Measurements from ENCODE around the gene CLK3. TPM values are rescaled to one million over a fixed set of nuclear protein-coding genes. Genes with fewer than 3 reads are reported as not detected.

Gene CLK3
- total and polyA plus RNA-seq, 2 of the 13 experiments (the other 11 are each of a cell fraction or from before 2014, with no cell fraction given) = 41.5 to 82.0 TPM

DNA sequence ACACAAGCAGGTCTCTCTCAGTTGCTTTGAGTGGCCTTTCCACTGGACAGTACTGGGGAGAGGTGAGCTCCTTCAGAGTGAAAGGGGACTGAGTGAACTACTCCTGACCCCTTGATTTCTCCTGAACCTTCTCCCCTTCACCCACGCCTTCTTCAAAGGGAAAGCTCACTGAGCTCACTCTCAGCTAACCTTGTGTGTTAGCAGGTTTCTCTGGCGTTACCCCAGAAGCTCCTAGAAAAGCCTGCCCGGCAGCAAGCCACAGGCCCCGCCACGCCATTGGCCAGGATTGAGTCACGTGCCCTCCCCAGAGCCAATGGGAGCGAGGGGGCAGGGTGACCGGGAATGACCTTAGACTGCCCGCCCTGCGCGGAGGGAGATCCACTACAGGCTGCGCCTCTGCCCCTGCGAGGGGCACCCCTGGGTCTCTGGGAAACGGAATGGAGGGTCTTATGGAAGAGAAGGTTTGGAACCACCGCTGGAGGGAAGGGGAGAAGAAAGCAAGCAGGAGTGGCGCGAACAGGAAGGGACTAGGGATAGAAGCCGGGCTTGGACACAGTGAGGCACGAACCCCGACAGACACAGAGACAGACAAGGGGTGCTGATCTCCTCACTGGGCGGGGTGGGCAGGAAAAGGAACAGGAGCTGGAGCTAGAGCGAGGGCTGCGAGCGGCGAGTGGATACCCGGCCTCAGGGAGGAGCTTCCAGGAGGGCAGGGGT lies 17.4 kb upstream of the CLK3 start (continued):
- TF ChIP-seq USF2 (IDR thresholded peaks at IDR 0.05; ENCODE audit: low read depth, low read length) (peak; percentile 95), USF2 (CRISPR knock-in tag; IDR thresholded peaks at IDR 0.05; ENCODE audit: borderline replicate concordance) (peak; percentile 99; the same call in 1 of the 2 replicates), ZBTB3 (CRISPR knock-in tag; IDR thresholded peaks at IDR 0.05; ENCODE audit: borderline replicate concordance, low read depth) (no peak), STAT5B (CRISPR knock-in tag; IDR thresholded peaks at IDR 0.05) (no peak), POGZ (CRISPR knock-in tag; IDR thresholded peaks at IDR 0.05) (peak; percentile 60), MLLT10 (CRISPR knock-in tag; IDR thresholded peaks at IDR 0.05) (no peak), EHMT2 (IDR thresholded peaks at IDR 0.05; ENCODE audit: borderline replicate concordance, low read depth, low read length) (no peak), RXRA (CRISPR knock-in tag; IDR thresholded peaks at IDR 0.05) (peak; percentile 99), GATA4 (IDR thresholded peaks at IDR 0.05; ENCODE audit: borderline replicate concordance, low read depth) (peak; percentile 71; the same call in 1 of the 2 replicates), UBTF (CRISPR knock-in tag; IDR thresholded peaks at IDR 0.05) (no peak; the same call in 1 of the 2 replicates), CHCHD3 (CRISPR knock-in tag; IDR thresholded peaks at IDR 0.05) (no peak), SRSF9 (IDR thresholded peaks at IDR 0.05; ENCODE audit: borderline replicate concordance, insufficient read depth, low read depth, low read length, poor library complexity, severe bottlenecking) (no peak), CC2D1A (CRISPR knock-in tag; IDR thresholded peaks at IDR 0.05) (no peak), TOE1 (CRISPR knock-in tag; IDR thresholded peaks at IDR 0.05) (peak; percentile 59; the same call in 1 of the 2 replicates), ZNF362 (CRISPR knock-in tag; IDR thresholded peaks at IDR 0.05; ENCODE audit: borderline replicate concordance) (no peak), ZNF589 (CRISPR knock-in tag; conservative IDR thresholded peaks at IDR 0.05) (no peak), PATZ1 (CRISPR knock-in tag; IDR thresholded peaks at IDR 0.05) (peak; percentile 57), NFYB (CRISPR knock-in tag; IDR thresholded peaks at IDR 0.05) (peak; percentile 100)
- TF ChIP-seq, protein P1, sequence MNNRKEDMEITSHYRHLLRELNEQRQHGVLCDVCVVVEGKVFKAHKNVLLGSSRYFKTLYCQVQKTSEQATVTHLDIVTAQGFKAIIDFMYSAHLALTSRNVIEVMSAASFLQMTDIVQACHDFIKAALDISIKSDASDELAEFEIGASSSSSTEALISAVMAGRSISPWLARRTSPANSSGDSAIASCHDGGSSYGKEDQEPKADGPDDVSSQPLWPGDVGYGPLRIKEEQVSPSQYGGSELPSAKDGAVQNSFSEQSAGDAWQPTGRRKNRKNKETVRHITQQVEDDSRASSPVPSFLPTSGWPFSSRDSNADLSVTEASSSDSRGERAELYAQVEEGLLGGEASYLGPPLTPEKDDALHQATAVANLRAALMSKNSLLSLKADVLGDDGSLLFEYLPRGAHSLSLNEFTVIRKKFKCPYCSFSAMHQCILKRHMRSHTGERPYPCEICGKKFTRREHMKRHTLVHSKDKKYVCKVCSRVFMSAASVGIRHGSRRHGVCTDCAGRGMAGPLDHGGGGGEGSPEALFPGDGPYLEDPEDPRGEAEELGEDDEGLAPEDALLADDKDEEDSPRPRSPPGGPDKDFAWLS (CRISPR knock-in tag; IDR thresholded peaks at IDR 0.05; ENCODE audit: borderline replicate concordance) = no peak
